Hepatocyte (in vitro differentiated cells): ENCODE data around the gene SRBD1. TPM values are rescaled to one million over a fixed set of nuclear protein-coding genes. Genes with fewer than 3 reads are reported as not detected.

Experiments
- DNase-seq: peaks from one replicate; pipeline ENCODE4 v3.0.0-alpha.2; 2016; ENCODE audit warnings: low spot score
- H2AFZ ChIP-seq: fragments of 200-600 bp; sonication (generic); 2 replicates; pipeline ENCODE4 v1.6.0; 2016; ENCODE audit warnings: antibody characterized with exemption, mild to moderate bottlenecking
- H3K27ac ChIP-seq: fragments of 200-600 bp; sonication (generic); 2 replicates; pipeline ENCODE4 v1.5.1; 2016; ENCODE audit warnings: mild to moderate bottlenecking
- H3K27me3 ChIP-seq: fragments of 200-600 bp; sonication (generic); 2 replicates; pipeline ENCODE4 v1.6.1; 2016
- H3K36me3 ChIP-seq: fragments of 200-600 bp; sonication (generic); replicated peaks from 2 replicates; pipeline ENCODE4 v1.5.1; 2016; ENCODE audit warnings: low read depth; ENCODE audit not compliant: insufficient read depth
- H3K4me1 ChIP-seq: fragments of 200-600 bp; sonication (generic); 2 replicates; pipeline ENCODE4 v1.5.1; 2016; ENCODE audit warnings: mild to moderate bottlenecking, moderate library complexity; ENCODE audit not compliant: insufficient read depth
- H3K4me2 ChIP-seq: fragments of 200-600 bp; sonication (generic); 2 replicates; pipeline ENCODE4 v1.6.0; 2016
- H3K4me3 ChIP-seq: fragments of 200-600 bp; sonication (generic); 2 replicates; pipeline ENCODE4 v1.5.1; 2016; ENCODE audit warnings: mild to moderate bottlenecking
- H3K79me2 ChIP-seq: fragments of 200-600 bp; sonication (generic); 2 replicates; pipeline ENCODE4 v1.6.0; 2017; ENCODE audit warnings: mild to moderate bottlenecking
- H3K9me2 ChIP-seq: fragments of 200-600 bp; sonication (generic); replicated peaks from 2 replicates; pipeline ENCODE4 v1.6.0; 2017; ENCODE audit warnings: mild to moderate bottlenecking; ENCODE audit not compliant: insufficient read depth
- H3K9me3 ChIP-seq: fragments of 200-600 bp; sonication (generic); 2 replicates; pipeline ENCODE4 v1.5.1; 2016; ENCODE audit warnings: low read depth, mild to moderate bottlenecking
- H4K20me1 ChIP-seq: fragments of 200-600 bp; sonication (generic); 2 replicates; pipeline ENCODE4 v1.6.0; 2016; ENCODE audit warnings: mild to moderate bottlenecking; ENCODE audit not compliant: insufficient read depth, poor library complexity, severe bottlenecking
- EZH2 ChIP-seq: fragments of 200-600 bp; sonication (generic); IDR thresholded peaks from 2 replicates; pipeline ENCODE4 v1.6.1; 2016; ENCODE audit warnings: antibody characterized with exemption, mild to moderate bottlenecking, borderline replicate concordance
- EZH2phosphoT487 ChIP-seq: fragments of 200-600 bp; sonication (generic); IDR thresholded peaks from one replicate; pipeline ENCODE4 v1.6.1; 2018; ENCODE audit warnings: antibody characterized with exemption, mild to moderate bottlenecking, low read depth, moderate library complexity; ENCODE audit not compliant: unreplicated experiment, severe bottlenecking
- WGBS: methylation state at CpG from one replicate; pipeline ENCODE4 v1.1.6; 2016; ENCODE audit warnings: low lambda C conversion rate; ENCODE audit errors: missing lambda C conversion rate; 5-methylcytosine and 5-hydroxymethylcytosine counted together
- polyA plus RNA-seq: library from polyadenylated mRNA; unstranded; fragments of >200 nt; fragmentation: Nextera tagmentation; extraction: Ambion mirVana; gene quantifications from 2 replicates; pipeline ENCODE4 v1.2.1, GENCODE V29; 2016
- total RNA-seq: library from RNA; depleted of rRNA; stranded (reverse); fragments of >200 nt; gene quantifications from 2 replicates; pipeline ENCODE4 v1.2.3, GENCODE V29; 2014
- TF ChIP-seq, protein P1 (sequence below): fragments of 200-600 bp; sonication (generic); IDR thresholded peaks from 2 replicates; pipeline ENCODE4 v1.5.1; 2016; ENCODE audit warnings: antibody characterized with exemption, mild to moderate bottlenecking; ENCODE audit not compliant: poor library complexity

Gene SRBD1
- total and polyA plus RNA-seq, 2 experiments from 2014 or later = 6.7 to 16.6 TPM

GRCh38 chr2:45498661-45499550 lies 112.2 kb downstream of the SRBD1 start:
- Histone ChIP-seq H3K4me1 (no peaks in the 10 kb centered on the region), H3K9me2 (no peaks in the 10 kb centered on the region), H3K36me3 (no peaks in the 10 kb centered on the region), H3K27ac (no peak overlapping the region), H3K4me3 (no peak overlapping the region), H3K4me2 (no peak overlapping the region), H3K9me3 (no peaks in the 10 kb centered on the region), H3K27me3 (no peaks in the 10 kb centered on the region), H2AFZ (no peak overlapping the region), H4K20me1 (no peaks in the 10 kb centered on the region), H3K79me2 (no peaks in the 10 kb centered on the region)
- 100% methylated on average over 1 of the region's 1 CpG for WGBS
- TF ChIP-seq EZH2phosphoT487 = no peak
- TF ChIP-seq, protein P1, sequence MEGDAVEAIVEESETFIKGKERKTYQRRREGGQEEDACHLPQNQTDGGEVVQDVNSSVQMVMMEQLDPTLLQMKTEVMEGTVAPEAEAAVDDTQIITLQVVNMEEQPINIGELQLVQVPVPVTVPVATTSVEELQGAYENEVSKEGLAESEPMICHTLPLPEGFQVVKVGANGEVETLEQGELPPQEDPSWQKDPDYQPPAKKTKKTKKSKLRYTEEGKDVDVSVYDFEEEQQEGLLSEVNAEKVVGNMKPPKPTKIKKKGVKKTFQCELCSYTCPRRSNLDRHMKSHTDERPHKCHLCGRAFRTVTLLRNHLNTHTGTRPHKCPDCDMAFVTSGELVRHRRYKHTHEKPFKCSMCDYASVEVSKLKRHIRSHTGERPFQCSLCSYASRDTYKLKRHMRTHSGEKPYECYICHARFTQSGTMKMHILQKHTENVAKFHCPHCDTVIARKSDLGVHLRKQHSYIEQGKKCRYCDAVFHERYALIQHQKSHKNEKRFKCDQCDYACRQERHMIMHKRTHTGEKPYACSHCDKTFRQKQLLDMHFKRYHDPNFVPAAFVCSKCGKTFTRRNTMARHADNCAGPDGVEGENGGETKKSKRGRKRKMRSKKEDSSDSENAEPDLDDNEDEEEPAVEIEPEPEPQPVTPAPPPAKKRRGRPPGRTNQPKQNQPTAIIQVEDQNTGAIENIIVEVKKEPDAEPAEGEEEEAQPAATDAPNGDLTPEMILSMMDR = no peak
- no peak for TF ChIP-seq EZH2
- no peak for DNase-seq

- TF ChIP-seq EZH2phosphoT487 (no peak), EZH2 (no peak)
- TF ChIP-seq, protein P1 = no peak
- H3K9me2 ChIP-seq = no peaks in the 10 kb centered on the region
- H3K27me3 ChIP-seq = no peaks in the 10 kb centered on the region
- H3K4me2 ChIP-seq = no peak overlapping the region
- no peaks in the 10 kb centered on the region for H3K9me3 ChIP-seq
- no peaks in the 10 kb centered on the region for H3K79me2 ChIP-seq
- H3K4me1 ChIP-seq = no peaks in the 10 kb centered on the region
- peak; percentile 4 for DNase-seq
- H3K36me3 ChIP-seq = no peaks in the 10 kb centered on the region
- H4K20me1 ChIP-seq = no peaks in the 10 kb centered on the region
- WGBS = 72% methylated on average over 2 of the region's 2 CpGs
- H2AFZ ChIP-seq = no peak overlapping the region
- H3K4me3 ChIP-seq = no peak overlapping the region
- no peak overlapping the region for H3K27ac ChIP-seq
Observed at GRCh38 chr2:45497355-45497754, 113.7 kb downstream of the SRBD1 start.

GRCh38 chr2:45496869-45497268 lies 114.2 kb downstream of the SRBD1 start:
- Histone ChIP-seq H4K20me1 (no peaks in the 10 kb centered on the region), H3K79me2 (no peaks in the 10 kb centered on the region), H3K9me2 (no peaks in the 10 kb centered on the region), H3K27ac (no peak overlapping the region), H2AFZ (no peak overlapping the region), H3K4me2 (no peak overlapping the region), H3K4me3 (no peak overlapping the region), H3K27me3 (no peaks in the 10 kb centered on the region), H3K36me3 (no peaks in the 10 kb centered on the region), H3K9me3 (no peaks in the 10 kb centered on the region), H3K4me1 (no peaks in the 10 kb centered on the region)
- TF ChIP-seq EZH2phosphoT487 = no peak
- TF ChIP-seq, protein P1 = no peak
- TF ChIP-seq EZH2 = no peak
- DNase-seq = peak; percentile 3
- WGBS = 53% methylated on average over 2 of the region's 2 CpGs
